Stimulated activated CD8-positive, alpha-beta memory T cell treated with anti-CD3 and anti-CD28 coated beads, Interleukin-15, amount 100 ng/mL, for 24 hours (primary cell): ENCODE data around the gene RIPOR1.
A peak's percentile ranks its signal among the peaks of the same experiment; 100 is the strongest.
"Not testable (repeated sequence)": the region's sequence is repeated elsewhere in the genome, so short reads cannot be mapped to it uniquely, and the experiment has no call there.

Experiments
- DNase-seq: peaks from one replicate; pipeline ENCODE4 v3.0.0-alpha.2; 2020; ENCODE audit warnings: low read depth

Gene RIPOR1

DNA sequence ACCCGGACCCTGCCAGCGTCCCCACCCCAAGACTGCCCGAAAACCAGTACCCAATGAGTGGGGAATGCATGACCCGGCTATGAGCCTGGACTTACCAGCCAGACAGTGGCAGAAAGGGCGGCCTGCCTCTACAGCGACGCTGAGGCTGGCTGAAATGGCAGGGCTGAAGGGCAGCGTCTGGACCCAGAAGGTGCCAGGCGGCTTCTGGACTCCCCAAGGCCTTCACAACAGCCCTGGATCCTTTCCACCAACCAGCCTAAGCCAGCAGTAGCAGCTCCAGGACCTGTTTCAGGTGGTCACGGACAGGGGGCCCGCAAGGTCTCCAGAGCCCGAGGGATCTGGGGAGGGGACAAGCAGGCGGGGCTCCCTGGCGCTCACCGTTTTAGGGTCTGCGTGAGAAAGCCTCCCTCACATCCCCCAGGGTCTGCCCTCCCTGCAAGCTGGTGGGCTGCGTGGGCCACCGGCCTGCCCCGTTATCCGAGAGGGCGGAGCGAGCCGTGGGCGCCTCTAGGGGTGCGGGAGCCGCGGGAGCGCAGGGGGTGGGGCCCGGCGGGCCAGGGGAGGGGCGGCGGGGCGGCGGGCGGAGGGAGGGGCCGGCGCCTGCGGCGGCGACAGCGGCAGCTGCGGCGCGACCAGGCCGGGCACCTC, at the start of gene RIPOR1:
TSS of gene RIPOR1 (plus strand) at position 608 of the 648 bp plus-strand sequence. CDS start 9,618 bp downstream, outside the sequence.
- DNase-seq: no peak

DNA sequence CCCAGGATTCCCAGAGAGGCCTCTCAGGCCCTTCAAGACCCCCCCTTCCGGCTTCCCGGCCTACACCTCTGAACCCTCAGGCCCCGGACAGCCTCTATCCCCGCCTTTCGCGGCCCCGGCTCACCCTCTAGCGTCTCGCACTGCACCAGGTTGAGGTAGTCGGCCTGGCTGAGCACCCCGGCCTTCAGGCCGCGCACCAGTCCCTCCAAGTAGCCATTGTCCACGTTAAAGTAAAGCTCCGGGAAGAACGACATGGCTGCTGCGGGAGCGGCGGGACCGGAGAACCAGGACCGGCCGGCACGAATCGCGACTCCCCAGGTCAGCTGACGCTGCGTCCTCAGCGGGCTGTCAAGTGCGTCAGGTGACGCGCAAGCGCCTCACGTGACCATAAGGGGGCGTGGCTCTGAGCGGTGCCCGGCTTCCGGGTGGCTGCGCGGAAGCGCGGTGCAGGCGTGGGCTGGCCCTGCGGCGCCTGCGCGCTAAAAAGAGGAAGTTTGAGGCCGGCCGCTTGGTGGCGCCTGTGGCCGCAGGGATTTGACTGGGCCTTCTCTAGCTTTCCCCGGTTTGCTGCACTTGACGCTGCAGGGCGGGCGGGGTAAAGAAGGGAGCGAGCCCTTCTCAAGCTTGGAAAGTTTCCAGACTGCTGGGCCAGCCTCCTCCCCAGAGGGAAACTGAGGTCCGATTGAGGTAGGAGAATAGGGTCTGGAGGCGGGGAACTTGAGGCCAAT, 47.6 kb upstream of the RIPOR1 start, which contains the start of gene ATP6V0D1:
TSS of gene ATP6V0D1 (minus strand) at position 325 of the 728 bp plus-strand sequence. CDS start at position 254, 71 bp downstream.
- DNase-seq: peak; percentile 98

- no peak for DNase-seq
These were observed 46.9 kb upstream of the RIPOR1 start for GRCh38 chr16:67481561-67482232.

DNA sequence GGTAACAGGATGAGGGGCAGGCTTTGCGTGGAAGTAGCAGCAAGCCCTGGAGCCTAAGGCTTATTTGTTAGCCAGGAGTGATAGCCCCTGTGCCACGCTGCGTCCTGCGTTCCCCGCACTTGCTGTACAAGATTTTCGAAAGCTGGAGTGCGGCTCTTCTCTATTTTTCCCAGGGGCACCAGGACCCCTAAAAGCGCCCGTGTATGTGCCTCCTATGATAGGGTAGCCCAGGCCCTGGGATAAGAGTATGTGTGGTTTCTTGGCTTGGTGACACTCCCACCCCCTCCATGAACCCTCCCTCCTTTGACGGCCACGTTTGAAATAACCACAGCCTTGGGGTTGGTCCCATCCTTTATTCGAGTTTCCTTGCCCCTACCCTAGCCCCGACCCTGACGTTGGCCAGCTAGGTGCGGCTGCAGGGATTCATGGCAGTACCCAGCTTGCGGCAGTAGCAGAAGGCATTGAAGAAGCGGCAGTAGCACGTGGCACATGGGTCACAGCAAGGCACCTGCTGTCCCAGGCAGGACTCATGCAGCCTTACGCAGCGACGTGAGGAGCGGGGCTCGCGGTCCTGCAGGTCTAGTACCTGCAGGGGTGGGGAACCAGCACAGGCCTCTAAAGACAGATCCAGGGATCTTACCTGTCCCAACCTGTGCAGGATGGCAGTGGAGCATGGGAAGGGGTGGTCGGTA, 46.2 kb upstream of the RIPOR1 start:
- no peak for DNase-seq

- DNase-seq: no peak
These were observed 45.5 kb upstream of the RIPOR1 start, which contains the start of gene AGRP for GRCh38 chr16:67483150-67483549. TSS of gene AGRP (minus strand) at chr16:67483547. CDS start at chr16:67483398, 149 bp downstream.

GRCh38 chr16:67483731-67484525, 44.7 kb upstream of the RIPOR1 start:
- no peak for DNase-seq

DNA sequence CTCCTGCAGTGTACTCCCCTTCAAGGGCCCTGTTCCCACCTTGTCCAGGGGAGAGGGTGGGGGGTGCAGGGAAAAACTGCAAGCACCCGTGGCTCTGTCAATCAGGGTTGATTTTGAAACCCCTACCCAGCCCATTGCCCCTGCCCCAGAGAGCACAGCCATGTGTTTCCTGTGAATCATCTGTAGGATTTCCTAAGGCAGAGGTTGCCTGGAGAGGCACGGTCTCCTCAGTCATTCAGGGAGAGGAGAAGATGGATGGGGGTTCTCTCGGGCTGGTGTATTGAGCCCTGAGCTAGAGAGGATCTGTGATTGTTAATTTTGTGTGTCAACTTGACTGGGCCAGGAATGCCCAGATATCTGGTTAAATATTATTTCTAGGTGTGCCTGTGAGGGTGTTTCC, 41.8 kb upstream of the RIPOR1 start:
- no peak for DNase-seq

DNA sequence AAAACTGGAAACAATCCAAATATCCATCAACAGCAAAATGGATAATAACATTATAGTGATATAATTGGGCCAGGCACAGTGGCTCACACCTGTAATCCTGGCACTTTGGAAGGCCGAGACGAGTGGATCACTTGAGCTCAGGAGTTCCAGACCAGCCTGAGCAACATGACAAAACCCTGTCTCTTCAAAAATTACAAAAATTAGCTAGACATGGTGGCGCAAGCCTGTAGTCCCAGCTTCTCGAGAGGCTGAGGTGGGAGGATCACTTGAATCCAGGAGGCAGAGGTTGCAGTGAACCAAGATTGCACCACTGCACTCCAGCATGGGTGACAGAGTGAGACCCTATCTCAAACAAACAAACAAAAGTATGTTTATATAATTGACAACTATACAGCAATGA, 41.1 kb upstream of the RIPOR1 start:
- not testable (repeated sequence) for DNase-seq

GRCh38 chr16:67489401-67490083, 39.1 kb upstream of the RIPOR1 start:
- no peak for DNase-seq

DNA sequence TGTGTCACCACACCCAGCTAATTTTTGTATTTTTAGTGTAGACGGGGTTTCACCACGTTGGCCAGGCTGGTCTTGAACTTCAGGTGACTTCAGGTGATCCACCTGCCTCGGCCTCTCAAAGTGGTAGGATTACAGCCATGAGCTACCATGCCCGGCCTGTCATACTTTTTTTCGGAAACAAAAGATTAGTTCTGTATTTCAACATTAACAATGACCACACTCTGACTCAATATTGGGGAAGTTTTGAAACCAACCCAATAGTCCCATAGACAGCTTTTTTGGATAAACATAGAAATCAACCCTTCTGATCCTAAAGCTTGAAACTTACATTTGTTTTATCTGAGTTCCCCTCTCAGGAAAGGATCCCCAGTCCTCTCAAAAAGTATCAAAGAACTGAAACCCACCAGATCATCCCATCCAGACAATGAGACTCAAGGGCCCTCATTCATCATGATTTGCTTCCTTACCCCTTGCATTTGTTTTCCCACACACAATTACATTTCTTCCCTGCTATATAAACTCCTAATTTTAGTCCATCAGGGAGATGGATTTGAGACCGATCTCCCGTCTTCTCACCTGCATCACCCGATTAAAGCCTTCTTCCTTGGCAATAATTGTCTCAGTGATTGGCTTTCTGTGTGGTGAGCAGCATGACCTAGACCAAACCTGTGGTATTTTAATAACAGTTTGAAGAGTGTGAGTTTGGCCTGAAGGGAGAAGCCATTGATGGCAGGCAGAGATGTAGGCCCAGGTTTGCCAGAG, 38.1 kb upstream of the RIPOR1 start:
- DNase-seq: no peak

- DNase-seq: no peak
These were observed 29.5 kb upstream of the RIPOR1 start for GRCh38 chr16:67499106-67499505.

- no peak for DNase-seq
These were observed 24.3 kb upstream of the RIPOR1 start for GRCh38 chr16:67504031-67505021.

- no peak for DNase-seq
These were observed 22.2 kb upstream of the RIPOR1 start for GRCh38 chr16:67506468-67506867.

DNA sequence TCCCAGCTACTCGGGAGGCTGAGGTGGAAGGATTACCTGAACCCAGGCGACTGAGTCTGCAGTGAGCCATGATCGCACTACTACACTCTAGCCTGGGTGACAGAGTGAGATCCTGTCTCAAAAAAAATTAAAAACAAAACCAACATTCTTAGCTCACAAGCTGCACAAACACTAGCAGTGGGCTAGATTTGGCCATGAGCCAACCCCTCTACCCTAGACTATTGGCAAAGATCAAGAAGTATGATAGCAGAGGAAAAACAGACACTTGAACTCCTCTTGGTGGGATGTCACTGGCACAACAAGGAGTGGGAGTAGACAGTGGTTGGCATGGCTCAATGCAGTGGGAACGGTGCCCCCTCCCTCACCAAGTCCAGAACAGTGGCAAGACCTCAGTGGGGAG, 19.6 kb upstream of the RIPOR1 start:
- DNase-seq: no peak

GRCh38 chr16:67513892-67514291, 14.7 kb upstream of the RIPOR1 start:
- not testable (repeated sequence) for DNase-seq

DNA sequence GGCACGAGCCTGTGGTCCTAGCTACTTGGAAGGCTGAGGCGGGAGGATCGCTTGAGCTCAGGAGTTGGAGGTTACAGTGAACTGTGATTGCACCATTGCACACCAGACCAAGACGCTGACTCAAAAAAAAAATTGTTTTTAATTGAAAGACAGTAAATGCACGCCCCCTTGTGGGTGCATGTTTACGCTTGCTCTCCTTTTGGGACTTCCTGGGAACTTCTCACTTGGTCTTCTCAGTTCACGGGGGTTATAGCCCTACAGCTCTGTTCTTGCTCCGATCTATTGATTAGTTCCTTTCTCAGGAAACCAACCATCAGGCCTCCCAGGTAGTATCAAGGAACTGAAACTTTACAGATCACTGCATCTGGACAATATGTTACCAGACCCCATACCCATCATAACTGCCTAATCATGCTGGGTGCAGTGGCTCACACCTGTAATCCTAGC, 14.2 kb upstream of the RIPOR1 start:
- DNase-seq: no peak

DNA sequence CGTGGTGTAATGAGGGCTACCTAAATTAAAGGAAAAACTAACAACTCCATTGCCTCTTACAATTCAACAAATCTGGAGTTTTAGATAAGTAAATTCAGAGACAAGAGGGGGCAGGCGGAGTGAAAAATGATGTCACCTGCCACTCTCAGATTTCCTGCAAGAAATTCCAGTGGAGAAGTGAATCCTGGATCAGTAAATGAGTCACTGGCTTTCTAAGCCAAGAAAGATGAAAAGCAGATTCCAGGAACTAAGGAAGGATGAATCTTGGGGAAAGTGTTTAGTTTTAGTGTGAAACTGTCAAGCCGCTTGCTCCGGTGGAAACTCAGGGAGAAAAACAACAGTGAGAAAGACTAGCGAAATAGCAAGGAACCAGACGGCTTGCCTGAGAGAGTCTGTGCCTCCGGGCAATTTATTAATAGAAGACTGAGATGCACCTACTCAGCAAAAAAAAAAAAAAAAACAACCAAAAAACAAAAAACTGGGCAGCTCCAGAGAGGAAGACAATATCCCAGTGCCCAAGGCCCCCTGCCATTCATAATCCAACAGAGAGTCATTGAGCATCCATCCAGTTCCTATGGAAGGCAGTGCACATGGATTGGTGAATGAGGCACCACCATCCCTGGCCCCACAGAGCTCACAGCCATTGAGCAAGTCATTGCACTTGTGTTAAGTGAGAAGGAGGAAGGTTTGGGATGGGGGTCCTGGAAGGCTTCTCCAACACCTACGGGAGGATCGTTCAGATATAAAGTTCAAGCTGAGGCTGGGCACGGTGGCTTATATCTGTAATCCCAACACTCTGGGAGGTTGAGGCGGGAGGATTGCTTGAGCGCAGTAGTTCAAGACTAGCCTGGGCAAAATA, 12.1 kb upstream of the RIPOR1 start:
- no peak for DNase-seq

GRCh38 chr16:67517155-67517445, 11.5 kb upstream of the RIPOR1 start:
- DNase-seq: no peak
